NB4 (cell line): ENCODE measurements around the gene CCDC171.
A peak's percentile ranks its signal among the peaks of the same experiment; 100 is the strongest.

Experiments
- DNase-seq: peaks from one replicate; pipeline ENCODE4 v3.0.0; 2010; ENCODE audit warnings: low read depth
- H3K4me3 ChIP-seq: one replicate; pipeline ENCODE4 v1.5.1; 2011; ENCODE audit warnings: mild to moderate bottlenecking, low read depth, low read length, moderate library complexity
- MYC ChIP-seq: IDR thresholded peaks from 2 replicates; pipeline ENCODE4 v1.6.1; 2011; ENCODE audit warnings: low read depth, low read length
- POLR2A ChIP-seq: IDR thresholded peaks from 2 replicates; pipeline ENCODE4 v1.6.1; 2011; ENCODE audit warnings: mild to moderate bottlenecking; ENCODE audit not compliant: insufficient read length; ENCODE audit errors: extremely low read depth
- TF ChIP-seq, protein P1 (sequence below): IDR thresholded peaks from 2 replicates; pipeline ENCODE4 v1.6.1; 2011; ENCODE audit warnings: low read depth, low read length
- TF ChIP-seq, protein P2 (sequence below): IDR thresholded peaks from one replicate; pipeline ENCODE4 v1.5.1; 2012; ENCODE audit warnings: low read depth, low read length

CCDC171 gene

DNA sequence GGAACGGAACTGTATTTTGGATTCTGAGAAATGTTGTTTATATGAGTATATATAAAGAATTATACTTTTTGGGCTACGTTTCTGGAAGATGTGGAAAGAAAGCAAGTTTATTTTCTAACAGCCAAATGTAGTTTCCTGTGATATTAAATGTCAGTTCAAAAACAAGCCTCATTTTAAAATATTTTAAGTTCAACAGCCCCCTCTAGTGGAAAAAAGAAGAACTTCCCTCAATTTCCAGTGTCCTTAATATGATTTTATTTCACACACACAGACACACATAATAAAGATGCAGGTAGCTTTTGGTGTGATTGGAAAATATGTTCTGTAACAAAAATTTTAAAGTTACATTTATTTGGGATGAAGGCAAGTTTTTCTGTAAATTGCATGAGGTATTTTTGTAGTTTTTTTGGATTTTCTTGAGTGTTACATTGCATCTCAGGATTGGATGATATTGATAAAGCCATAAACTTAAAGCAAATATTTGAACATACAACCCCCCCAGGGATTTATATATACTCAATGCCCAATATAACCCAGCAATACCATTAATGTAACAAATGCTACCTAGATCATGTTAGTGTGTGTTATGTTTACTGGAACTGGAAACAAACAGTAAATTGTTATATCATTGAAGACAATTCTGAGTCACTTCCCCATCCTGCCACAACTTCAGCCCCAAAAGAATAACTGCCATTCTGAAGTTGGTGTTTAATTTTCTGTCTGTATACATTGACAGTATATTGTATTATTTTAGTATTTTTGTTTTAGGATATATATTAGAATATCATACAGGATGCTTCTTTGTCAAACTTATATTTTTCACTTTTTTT is 54.0 kb downstream of the CCDC171 start:
- peak; percentile 73 for DNase-seq
- no peak overlapping the region for H3K4me3 ChIP-seq
- no peak for TF ChIP-seq MYC
- TF ChIP-seq, protein P1, sequence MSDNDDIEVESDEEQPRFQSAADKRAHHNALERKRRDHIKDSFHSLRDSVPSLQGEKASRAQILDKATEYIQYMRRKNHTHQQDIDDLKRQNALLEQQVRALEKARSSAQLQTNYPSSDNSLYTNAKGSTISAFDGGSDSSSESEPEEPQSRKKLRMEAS = no peak
- no peak for TF ChIP-seq POLR2A
- TF ChIP-seq, protein P2, sequence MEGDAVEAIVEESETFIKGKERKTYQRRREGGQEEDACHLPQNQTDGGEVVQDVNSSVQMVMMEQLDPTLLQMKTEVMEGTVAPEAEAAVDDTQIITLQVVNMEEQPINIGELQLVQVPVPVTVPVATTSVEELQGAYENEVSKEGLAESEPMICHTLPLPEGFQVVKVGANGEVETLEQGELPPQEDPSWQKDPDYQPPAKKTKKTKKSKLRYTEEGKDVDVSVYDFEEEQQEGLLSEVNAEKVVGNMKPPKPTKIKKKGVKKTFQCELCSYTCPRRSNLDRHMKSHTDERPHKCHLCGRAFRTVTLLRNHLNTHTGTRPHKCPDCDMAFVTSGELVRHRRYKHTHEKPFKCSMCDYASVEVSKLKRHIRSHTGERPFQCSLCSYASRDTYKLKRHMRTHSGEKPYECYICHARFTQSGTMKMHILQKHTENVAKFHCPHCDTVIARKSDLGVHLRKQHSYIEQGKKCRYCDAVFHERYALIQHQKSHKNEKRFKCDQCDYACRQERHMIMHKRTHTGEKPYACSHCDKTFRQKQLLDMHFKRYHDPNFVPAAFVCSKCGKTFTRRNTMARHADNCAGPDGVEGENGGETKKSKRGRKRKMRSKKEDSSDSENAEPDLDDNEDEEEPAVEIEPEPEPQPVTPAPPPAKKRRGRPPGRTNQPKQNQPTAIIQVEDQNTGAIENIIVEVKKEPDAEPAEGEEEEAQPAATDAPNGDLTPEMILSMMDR = peak; percentile 62

DNA sequence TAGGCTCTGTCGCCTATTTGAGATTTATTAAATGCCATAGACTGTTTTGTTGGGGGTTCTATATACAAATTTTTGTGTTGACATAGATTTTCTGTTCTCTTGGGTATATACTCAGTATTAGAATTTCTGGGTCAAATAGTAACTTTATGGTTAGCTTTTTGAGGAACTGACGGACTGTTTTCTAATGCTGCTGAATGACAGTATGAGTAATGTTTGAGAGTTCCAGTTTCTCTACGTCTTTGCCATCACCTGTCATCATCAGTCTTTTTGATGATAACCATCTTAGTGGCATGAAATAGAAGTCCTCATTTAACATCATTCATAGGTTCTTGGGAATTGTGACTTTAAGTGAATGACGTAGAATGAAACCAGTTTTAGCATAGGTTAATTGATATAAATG is 60.1 kb downstream of the CCDC171 start:
- TF ChIP-seq POLR2A = no peak
- TF ChIP-seq, protein P2 = no peak
- TF ChIP-seq, protein P1 = no peak
- TF ChIP-seq MYC = no peak
- DNase-seq = no peak
- no peak overlapping the region for H3K4me3 ChIP-seq

DNA sequence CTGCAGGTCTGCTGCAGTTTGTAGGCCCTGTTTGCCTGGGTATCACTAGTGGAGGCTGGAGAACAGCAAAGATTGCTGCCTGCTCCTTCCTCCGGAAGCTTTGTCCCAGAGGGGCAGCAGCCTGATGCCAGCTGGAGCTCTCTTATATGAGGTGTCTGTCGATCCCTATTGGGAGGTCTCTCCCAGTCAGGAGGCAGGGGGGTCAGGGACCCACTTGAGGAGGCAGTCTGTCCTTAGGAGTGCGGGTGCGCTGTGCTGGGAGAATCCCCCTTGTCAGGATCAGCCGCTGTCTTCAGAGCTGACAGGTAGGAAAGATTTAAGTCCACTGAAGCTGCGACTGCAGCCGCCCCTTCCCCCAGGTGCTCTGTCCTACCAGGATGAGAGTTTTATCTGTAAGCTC is 64.9 kb downstream of the CCDC171 start:
- TF ChIP-seq, protein P2 = no peak
- TF ChIP-seq POLR2A = no peak
- TF ChIP-seq MYC = no peak
- TF ChIP-seq, protein P1 = no peak

DNA sequence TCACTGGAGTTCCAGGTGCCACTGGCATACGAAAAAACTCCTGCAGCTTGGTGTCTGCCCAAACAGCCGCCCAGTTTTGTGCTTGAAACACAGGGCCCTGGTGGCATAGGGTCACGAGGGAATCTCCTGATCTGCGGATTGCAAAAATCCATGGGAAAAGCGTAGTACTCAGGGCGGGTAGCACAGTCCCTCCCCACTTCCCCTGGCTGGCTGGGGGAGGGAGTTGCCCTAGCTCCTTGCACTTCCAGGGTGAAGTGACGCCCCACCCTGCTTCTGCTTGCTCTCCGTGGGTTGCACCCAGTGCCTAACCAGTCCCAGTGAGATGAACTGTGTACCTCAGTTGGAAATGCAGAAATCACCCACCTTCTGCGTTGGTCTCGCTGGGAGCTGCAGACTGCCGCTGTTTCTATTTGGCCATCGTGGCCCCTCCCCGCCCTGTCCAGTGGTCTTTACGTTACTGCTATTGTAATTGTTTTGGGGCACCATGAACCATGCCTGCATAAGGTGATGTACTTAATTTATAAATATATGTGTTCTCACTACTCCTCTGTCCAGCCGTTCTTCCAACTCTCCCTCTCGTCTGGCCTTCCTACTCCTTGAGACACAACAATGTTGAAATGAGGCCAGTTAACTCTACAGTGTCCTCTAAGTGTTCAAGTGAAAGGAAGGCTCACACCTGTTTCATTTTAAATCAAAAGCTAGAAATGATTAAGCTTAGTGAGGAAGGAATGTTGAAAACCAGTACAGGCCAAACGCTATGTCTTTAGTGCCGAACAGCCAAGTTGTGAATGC is 65.9 kb downstream of the CCDC171 start:
- TF ChIP-seq, protein P1 = no peak
- no peak for DNase-seq
- no peak overlapping the region for H3K4me3 ChIP-seq

More for the DNA sequence above, 64.9 kb downstream of the CCDC171 start:
- no peak for DNase-seq
- H3K4me3 ChIP-seq = no peak overlapping the region

GRCh38 chr9:15622318-15622971 is 69.6 kb downstream of the CCDC171 start:
- no peak overlapping the region for H3K4me3 ChIP-seq
- DNase-seq = peak; percentile 38
- TF ChIP-seq MYC = no peak
- TF ChIP-seq, protein P2 = peak; percentile 28

- DNase-seq = no peak
- TF ChIP-seq, protein P1 = no peak
- TF ChIP-seq, protein P2 = no peak
- TF ChIP-seq MYC (no peak), POLR2A (no peak)
- no peak overlapping the region for H3K4me3 ChIP-seq
These were observed 82.9 kb downstream of the CCDC171 start for GRCh38 chr9:15635752-15636151.
